ENCODE measurements around the gene NUSAP1.
"Not testable (repeated sequence)": the region's sequence is repeated elsewhere in the genome, so short reads cannot be mapped to it uniquely, and the experiment has no call there.

The NUSAP1 gene

DNA sequence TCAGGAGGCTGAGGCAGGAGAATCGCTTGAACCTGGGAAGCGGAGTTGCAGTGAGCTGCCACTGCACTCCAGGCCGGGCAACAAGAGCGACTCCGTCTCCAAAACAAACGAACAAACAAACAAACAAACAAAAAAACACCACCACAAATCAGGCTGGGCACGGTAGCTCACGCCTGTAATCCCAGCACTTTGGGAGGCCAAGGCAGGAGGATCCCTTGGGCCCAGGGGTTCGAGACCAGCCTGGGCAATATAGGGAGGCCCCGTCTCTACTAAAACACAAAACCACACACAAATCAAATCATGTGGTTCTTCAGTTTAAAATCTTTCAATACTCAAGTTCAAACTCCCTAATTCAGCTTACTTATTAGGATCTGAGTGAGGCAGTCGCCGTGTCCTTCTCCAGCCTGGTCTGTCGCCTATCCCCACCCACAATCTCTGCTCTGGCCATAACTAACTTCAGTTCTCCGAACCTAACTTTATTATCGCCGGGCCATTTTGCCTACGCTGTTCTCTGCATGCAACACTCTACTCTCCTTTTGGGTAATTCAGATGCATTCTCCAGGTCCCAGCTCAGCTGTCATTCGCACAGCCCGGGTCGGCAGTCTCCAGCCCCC, 83.6 kb downstream of the NUSAP1 start:
- WGBS, 2 experiments (ENCODE audit: insufficient coverage in 2 of 2), result 24% methylated on average over 15 to 16 of the region's 20 CpGs
- peak overlapping the region; percentile 95 for H3K4me3 ChIP-seq (ENCODE audit: extremely low read depth, insufficient read depth, low read length, poor library complexity, severe bottlenecking)
- H3K9me3 ChIP-seq (ENCODE audit: control insufficient read depth, low read length), result no peaks in the 10 kb centered on the region
- H3K36me3 ChIP-seq (ENCODE audit: control insufficient read depth, insufficient read depth, low read length), result peaks cover 3% of the 10 kb centered on the region
- no peaks in the 10 kb centered on the region for H3K4me1 ChIP-seq (ENCODE audit: control insufficient read depth, insufficient read depth, low read length, poor library complexity, severe bottlenecking)
- peak overlapping the region; percentile 50 for H3K27ac ChIP-seq (ENCODE audit: low read depth, low read length, severe bottlenecking)

DNA sequence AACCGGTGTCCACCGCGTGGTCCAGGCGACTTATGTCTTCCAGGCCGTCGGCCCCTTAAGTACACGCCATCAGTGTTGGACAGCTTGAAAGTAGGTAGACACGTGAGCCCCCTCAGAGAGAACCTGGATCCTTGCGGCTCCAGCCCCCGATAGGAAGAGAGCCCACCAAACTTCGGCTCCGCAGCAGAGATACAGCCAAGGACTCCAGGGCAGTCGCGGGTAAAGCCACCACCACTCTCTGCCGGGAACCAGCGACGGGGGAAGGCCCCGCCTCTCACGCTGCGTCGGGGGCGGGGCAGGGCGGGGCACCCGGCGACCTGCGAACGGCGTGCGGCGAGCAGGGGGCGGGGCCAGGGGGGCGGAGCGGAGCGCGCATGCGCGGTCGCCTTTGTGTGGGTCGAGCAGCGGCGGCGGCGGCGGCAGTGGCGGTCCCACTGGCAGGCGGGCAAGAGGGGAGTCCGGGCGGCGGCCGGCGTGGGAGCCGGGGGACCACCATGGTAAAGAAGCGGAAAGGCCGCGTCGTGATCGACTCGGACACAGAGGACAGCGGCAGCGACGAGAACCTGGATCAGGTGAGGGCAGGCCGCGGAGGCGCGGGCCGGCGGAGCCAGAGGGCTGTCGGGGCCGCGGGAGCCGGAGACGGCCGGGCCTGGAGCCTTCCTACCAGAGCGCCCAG, 84.2 kb downstream of the NUSAP1 start, which contains the start of gene RTF1:
Gene RTF1 (plus strand): TSS at position 354 of the 676 bp plus-strand sequence. CDS start 21 bp downstream, at position 375.
- Histone ChIP-seq H3K4me3 (ENCODE audit: extremely low read depth, insufficient read depth, low read length, poor library complexity, severe bottlenecking) (peak within 1 kb of the TSS; percentile 95), H3K27ac (ENCODE audit: low read depth, low read length, severe bottlenecking) (peak within 1 kb of the TSS; percentile 67), H3K36me3 (ENCODE audit: control insufficient read depth, insufficient read depth, low read length) (peaks cover 6% of the 10 kb centered on the region), H3K4me1 (ENCODE audit: control insufficient read depth, insufficient read depth, low read length, poor library complexity, severe bottlenecking) (no peaks in the 10 kb centered on the region), H3K9me3 (ENCODE audit: control insufficient read depth, low read length) (no peaks in the 10 kb centered on the region)
- 0% methylated on average over 58 to 65 of the region's 74 CpGs for WGBS, 2 experiments (ENCODE audit: insufficient coverage in 2 of 2)

DNA sequence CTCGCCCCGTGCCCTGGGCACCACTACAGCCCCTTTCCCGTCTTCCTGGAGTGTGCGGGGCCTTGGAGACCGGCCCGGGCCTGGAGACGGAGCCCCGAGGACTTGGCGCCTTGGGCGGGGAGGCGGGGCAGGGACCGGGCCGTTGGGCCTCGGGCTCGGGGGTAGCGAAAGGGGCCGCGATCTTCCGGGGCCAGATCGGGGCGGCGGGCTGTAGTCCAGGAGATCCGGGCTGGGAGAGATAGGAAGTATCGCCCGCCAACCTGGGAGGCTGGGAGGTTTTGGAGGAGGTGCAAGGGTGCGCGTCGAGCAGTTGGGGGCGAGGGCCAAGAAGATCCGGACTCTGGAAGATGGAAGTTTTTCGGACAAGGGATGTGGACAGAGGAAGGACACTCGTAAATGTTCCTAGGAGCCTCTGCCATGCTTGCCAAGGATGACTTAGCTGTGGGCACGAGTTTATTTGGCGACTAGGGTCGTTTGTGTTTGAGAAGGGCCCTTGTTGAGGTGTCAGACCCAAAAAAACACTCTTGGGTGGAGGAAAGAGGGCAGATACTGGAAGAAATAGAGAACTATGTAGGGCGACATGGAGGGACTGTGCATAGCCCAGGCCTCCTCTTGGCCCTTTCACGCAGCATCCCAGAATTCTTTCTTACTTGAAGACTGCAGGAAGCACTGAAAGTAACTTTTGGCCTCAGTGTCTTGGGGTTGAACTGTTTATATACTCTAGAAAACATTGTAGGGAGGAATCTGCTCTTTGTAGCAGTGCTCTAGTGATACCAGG, 84.9 kb downstream of the NUSAP1 start:
- H3K4me1 ChIP-seq (ENCODE audit: control insufficient read depth, insufficient read depth, low read length, poor library complexity, severe bottlenecking), result no peaks in the 10 kb centered on the region
- peak overlapping the region; percentile 95 for H3K4me3 ChIP-seq (ENCODE audit: extremely low read depth, insufficient read depth, low read length, poor library complexity, severe bottlenecking)
- peaks cover 12% of the 10 kb centered on the region for H3K36me3 ChIP-seq (ENCODE audit: control insufficient read depth, insufficient read depth, low read length)
- H3K27ac ChIP-seq (ENCODE audit: low read depth, low read length, severe bottlenecking), result peak overlapping the region; percentile 67
- H3K9me3 ChIP-seq (ENCODE audit: control insufficient read depth, low read length), result no peaks in the 10 kb centered on the region
- 0 to 1% methylated on average over 27 to 32 of the region's 37 CpGs for WGBS, 2 experiments (ENCODE audit: insufficient coverage in 2 of 2)

DNA sequence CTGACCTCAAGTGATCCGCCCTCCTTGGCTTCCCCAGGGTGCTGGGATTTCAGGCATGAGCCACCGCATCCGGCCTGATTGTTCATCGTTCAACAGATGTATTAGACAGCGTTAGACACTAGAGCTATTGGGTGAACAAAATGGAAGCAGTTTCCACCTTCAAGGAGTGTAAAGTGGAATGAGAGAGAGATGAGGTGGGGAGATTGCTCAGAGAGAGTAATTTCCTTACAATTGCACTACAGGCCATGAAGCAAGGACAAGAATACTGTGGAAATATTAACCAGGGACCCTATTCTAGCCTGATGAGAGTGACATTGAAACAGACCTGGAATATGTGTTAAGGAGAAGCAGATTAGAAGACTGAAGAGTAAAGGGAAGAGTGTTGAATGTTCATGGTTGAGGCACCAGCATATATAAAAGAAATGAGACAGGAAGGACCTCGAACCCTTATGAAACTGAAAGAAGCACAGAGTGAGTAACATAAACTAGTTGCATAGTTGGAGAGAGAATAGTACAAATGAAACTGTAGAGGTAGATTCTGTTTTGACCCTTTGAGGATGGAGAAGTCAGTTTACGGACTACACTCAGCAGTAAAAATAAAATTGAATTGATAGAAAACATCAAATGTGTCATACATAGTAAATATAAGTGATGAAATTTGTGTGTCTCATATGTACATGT, 91.4 kb downstream of the NUSAP1 start:
- 90 to 91% methylated on average over 6 of the region's 7 CpGs for WGBS, 2 experiments (ENCODE audit: insufficient coverage in 2 of 2)
- peaks cover 39% of the 10 kb centered on the region for H3K36me3 ChIP-seq (ENCODE audit: control insufficient read depth, insufficient read depth, low read length)

DNA sequence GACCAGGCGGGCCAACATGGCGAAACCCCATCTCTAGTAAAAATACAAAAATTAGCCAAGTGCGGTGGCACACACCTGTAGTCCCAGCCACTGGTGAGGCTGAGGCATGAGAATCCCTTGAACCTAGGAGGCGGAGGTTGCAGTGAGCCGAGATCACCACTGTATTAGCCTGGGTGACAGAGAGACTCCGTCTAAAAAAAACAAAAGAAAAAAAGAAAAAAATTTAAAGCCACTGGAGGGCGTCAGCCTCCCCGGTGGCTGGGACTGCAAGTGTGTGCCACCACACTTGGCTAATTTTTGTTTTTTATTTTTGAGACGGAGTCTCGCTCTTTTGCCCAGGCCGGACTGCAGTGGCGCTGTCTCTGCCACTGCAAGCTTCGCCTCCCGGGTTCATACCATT, 92.1 kb downstream of the NUSAP1 start:
- Histone ChIP-seq H3K4me1 (ENCODE audit: control insufficient read depth, insufficient read depth, low read length, poor library complexity, severe bottlenecking) (no peaks in the 10 kb centered on the region), H3K27ac (ENCODE audit: low read depth, low read length, severe bottlenecking) (no peak overlapping the region), H3K9me3 (ENCODE audit: control insufficient read depth, low read length) (no peaks in the 10 kb centered on the region), H3K4me3 (ENCODE audit: extremely low read depth, insufficient read depth, low read length, poor library complexity, severe bottlenecking) (no peak overlapping the region), H3K36me3 (ENCODE audit: control insufficient read depth, insufficient read depth, low read length) (peaks cover 36% of the 10 kb centered on the region)
- WGBS, 2 experiments (ENCODE audit: insufficient coverage in 2 of 2), result 96 to 97% methylated on average over 13 to 14 of the region's 14 CpGs

More for the DNA sequence above, 91.4 kb downstream of the NUSAP1 start:
- no peak overlapping the region for H3K27ac ChIP-seq (ENCODE audit: low read depth, low read length, severe bottlenecking)
- H3K4me3 ChIP-seq (ENCODE audit: extremely low read depth, insufficient read depth, low read length, poor library complexity, severe bottlenecking), result no peak overlapping the region
- H3K4me1 ChIP-seq (ENCODE audit: control insufficient read depth, insufficient read depth, low read length, poor library complexity, severe bottlenecking), result no peaks in the 10 kb centered on the region
- H3K9me3 ChIP-seq (ENCODE audit: control insufficient read depth, low read length), result no peaks in the 10 kb centered on the region

DNA sequence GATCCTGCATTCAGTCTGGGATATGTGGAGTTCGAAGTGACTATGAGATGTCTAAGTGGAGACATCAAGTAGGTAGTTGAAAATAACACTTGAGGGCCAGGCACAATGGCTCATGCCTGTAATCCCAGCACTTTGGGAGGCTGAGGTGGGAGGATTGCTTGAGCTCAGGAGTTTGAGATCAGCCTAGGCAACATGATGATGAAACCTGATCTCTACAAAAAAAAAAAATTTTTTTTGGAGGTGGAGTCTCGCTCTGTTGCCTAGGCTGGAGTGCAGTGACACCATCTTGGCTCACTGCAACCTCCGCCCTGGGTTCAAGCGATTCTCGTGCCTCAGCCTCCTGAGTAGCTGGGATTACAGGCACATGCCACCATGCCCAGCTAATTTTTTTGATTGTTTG, 93.2 kb downstream of the NUSAP1 start:
- not testable (repeated sequence) for H3K9me3 ChIP-seq (ENCODE audit: control insufficient read depth, low read length); H3K4me1 ChIP-seq (ENCODE audit: control insufficient read depth, insufficient read depth, low read length, poor library complexity, severe bottlenecking); H3K27ac ChIP-seq (ENCODE audit: low read depth, low read length, severe bottlenecking); H3K4me3 ChIP-seq (ENCODE audit: extremely low read depth, insufficient read depth, low read length, poor library complexity, severe bottlenecking)
- 88 to 92% methylated on average over 5 of the region's 5 CpGs for WGBS, 2 experiments (ENCODE audit: insufficient coverage in 2 of 2)
- H3K36me3 ChIP-seq (ENCODE audit: control insufficient read depth, insufficient read depth, low read length), result peaks cover 36% of the 10 kb centered on the region

DNA sequence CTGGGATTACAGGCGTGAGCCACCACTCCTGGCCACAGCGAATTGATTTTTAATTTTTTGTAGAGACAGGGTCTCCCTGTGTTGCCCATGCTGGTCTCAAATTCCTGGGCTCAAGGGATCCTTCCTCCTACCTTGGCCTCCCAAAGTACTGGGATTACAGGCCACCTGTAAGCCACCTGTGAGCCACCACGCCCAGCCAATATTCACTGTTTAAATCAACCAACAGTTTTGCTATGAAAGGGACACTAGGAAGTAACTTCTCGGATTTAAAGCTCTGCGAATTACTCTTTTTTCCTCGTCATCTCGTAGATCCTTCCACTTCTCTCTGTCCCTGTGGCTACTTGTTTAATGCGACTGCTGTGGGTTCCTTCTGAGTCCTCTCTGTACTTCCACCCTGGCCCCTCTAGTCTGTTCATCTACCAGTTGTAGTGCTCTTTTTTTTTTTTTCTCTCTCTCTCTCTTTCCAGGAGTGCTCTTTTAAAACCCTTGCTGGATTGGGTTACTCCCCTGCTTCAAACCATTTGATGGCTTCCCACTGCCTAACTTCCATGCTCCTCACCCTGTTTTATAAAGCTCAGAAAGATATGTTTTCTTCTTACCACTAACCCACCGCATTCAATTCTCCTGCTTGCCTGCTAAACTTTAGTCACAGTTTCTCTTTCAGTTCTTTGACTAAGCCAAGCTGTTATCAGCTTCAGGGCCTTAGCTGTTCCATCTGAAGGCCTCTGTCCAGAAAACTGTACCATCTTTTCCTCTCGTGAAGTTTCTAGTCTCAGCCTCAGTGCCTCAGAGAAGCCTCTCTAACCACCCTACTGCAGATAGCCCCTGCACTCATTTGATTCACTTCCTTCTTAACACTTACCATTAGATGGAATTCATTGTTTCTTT, 96.6 kb downstream of the NUSAP1 start:
- Histone ChIP-seq H3K4me1 (ENCODE audit: control insufficient read depth, insufficient read depth, low read length, poor library complexity, severe bottlenecking) (no peaks in the 10 kb centered on the region), H3K4me3 (ENCODE audit: extremely low read depth, insufficient read depth, low read length, poor library complexity, severe bottlenecking) (no peak overlapping the region), H3K36me3 (ENCODE audit: control insufficient read depth, insufficient read depth, low read length) (peaks cover 39% of the 10 kb centered on the region), H3K27ac (ENCODE audit: low read depth, low read length, severe bottlenecking) (peak overlapping the region; percentile 16), H3K9me3 (ENCODE audit: control insufficient read depth, low read length) (no peaks in the 10 kb centered on the region)
- 94 to 95% methylated on average over 9 to 10 of the region's 10 CpGs for WGBS, 2 experiments (ENCODE audit: insufficient coverage in 2 of 2)
